ENCODE results near the gene UBE2U. TPM values are rescaled to one million over a fixed set of nuclear protein-coding genes. Genes with fewer than 3 reads are reported as not detected.

The UBE2U gene
- total RNA-seq, 2 experiments from 2014 or later = not detected

GRCh38 chr1:64295136-64295535 is 91.7 kb downstream of the UBE2U start:
- CTCF ChIA-PET = no interaction called here
- Mint-ChIP-seq H3K27me3 (peaks cover 20% of the 10 kb centered on the region), H3K36me3 (no peaks in the 10 kb centered on the region), H3K27ac (no peak overlapping the region), H3K4me1 (no peaks in the 10 kb centered on the region), H3K4me3 (no peak overlapping the region), H3K9me3 (ENCODE audit: low read depth) (no peaks in the 10 kb centered on the region)
- DNase-seq = no peak
- ATAC-seq = no peak

GRCh38 chr1:64295561-64295960 is 92.1 kb downstream of the UBE2U start:
- CTCF ChIA-PET = no interaction called here
- no peak for ATAC-seq
- H3K36me3 Mint-ChIP-seq = no peaks in the 10 kb centered on the region
- no peak overlapping the region for H3K4me3 Mint-ChIP-seq
- DNase-seq = no peak
- no peaks in the 10 kb centered on the region for H3K9me3 Mint-ChIP-seq (ENCODE audit: low read depth)
- H3K27me3 Mint-ChIP-seq = peaks cover 23% of the 10 kb centered on the region
- H3K4me1 Mint-ChIP-seq = no peaks in the 10 kb centered on the region
- H3K27ac Mint-ChIP-seq = no peak overlapping the region

- Mint-ChIP-seq H3K4me3 (no peak overlapping the region), H3K27ac (no peak overlapping the region)
- CTCF ChIA-PET = no interaction called here
Observed at GRCh38 chr1:64296459-64296858, 93.0 kb downstream of the UBE2U start.

GRCh38 chr1:64302194-64302593 is 98.8 kb downstream of the UBE2U start:
- CTCF ChIA-PET = no interaction called here
- ATAC-seq = no peak
- DNase-seq = no peak
- H3K4me3 Mint-ChIP-seq = no peak overlapping the region
- no peaks in the 10 kb centered on the region for H3K9me3 Mint-ChIP-seq (ENCODE audit: low read depth)
- peaks cover 14% of the 10 kb centered on the region for H3K27me3 Mint-ChIP-seq
- no peaks in the 10 kb centered on the region for H3K4me1 Mint-ChIP-seq
- H3K36me3 Mint-ChIP-seq = no peaks in the 10 kb centered on the region
- no peak overlapping the region for H3K27ac Mint-ChIP-seq

More at GRCh38 chr1:64296459-64296858, 93.0 kb downstream of the UBE2U start:
- H3K36me3 Mint-ChIP-seq = no peaks in the 10 kb centered on the region
- H3K27me3 Mint-ChIP-seq = peaks cover 20% of the 10 kb centered on the region
- ATAC-seq (no peak), DNase-seq (no peak)
- H3K4me1 Mint-ChIP-seq = no peaks in the 10 kb centered on the region
- no peaks in the 10 kb centered on the region for H3K9me3 Mint-ChIP-seq (ENCODE audit: low read depth)

- Mint-ChIP-seq H3K36me3 (no peaks in the 10 kb centered on the region), H3K4me1 (no peaks in the 10 kb centered on the region), H3K4me3 (no peak overlapping the region), H3K9me3 (ENCODE audit: low read depth) (no peaks in the 10 kb centered on the region), H3K27ac (no peak overlapping the region), H3K27me3 (peaks cover 14% of the 10 kb centered on the region)
- ATAC-seq (no peak), DNase-seq (no peak)
- CTCF ChIA-PET = no interaction called here
Observed at GRCh38 chr1:64302971-64303370, 99.5 kb downstream of the UBE2U start.

GRCh38 chr1:64304823-64305222 is 101.4 kb downstream of the UBE2U start:
- CTCF ChIA-PET = no interaction called here
- Mint-ChIP-seq H3K36me3 (no peaks in the 10 kb centered on the region), H3K4me3 (no peak overlapping the region), H3K9me3 (ENCODE audit: low read depth) (no peaks in the 10 kb centered on the region), H3K27ac (no peak overlapping the region), H3K4me1 (no peaks in the 10 kb centered on the region), H3K27me3 (peaks cover 6% of the 10 kb centered on the region)
- DNase-seq (no peak), ATAC-seq (no peak)

- H3K9me3 Mint-ChIP-seq (ENCODE audit: low read depth) = no peaks in the 10 kb centered on the region
- no peaks in the 10 kb centered on the region for H3K36me3 Mint-ChIP-seq
- H3K27ac Mint-ChIP-seq = no peak overlapping the region
- no peak for ATAC-seq
- CTCF ChIA-PET = no interaction called here
- no peak overlapping the region for H3K4me3 Mint-ChIP-seq
- H3K4me1 Mint-ChIP-seq = no peaks in the 10 kb centered on the region
- H3K27me3 Mint-ChIP-seq = no peaks in the 10 kb centered on the region
- DNase-seq = no peak
Observed at GRCh38 chr1:64308866-64309265, 105.4 kb downstream of the UBE2U start.

- CTCF ChIA-PET = no interaction called here
- H3K36me3 Mint-ChIP-seq = no peaks in the 10 kb centered on the region
- no peak overlapping the region for H3K4me3 Mint-ChIP-seq
- H3K27me3 Mint-ChIP-seq = no peaks in the 10 kb centered on the region
- H3K27ac Mint-ChIP-seq = no peak overlapping the region
- DNase-seq (no peak), ATAC-seq (no peak)
- H3K4me1 Mint-ChIP-seq = no peaks in the 10 kb centered on the region
- H3K9me3 Mint-ChIP-seq (ENCODE audit: low read depth) = no peaks in the 10 kb centered on the region
Observed at GRCh38 chr1:64309431-64309831, 106.0 kb downstream of the UBE2U start.

- H3K27me3 Mint-ChIP-seq = no peaks in the 10 kb centered on the region
- no peaks in the 10 kb centered on the region for H3K4me1 Mint-ChIP-seq
- CTCF ChIA-PET = no interaction called here
- no peak overlapping the region for H3K4me3 Mint-ChIP-seq
- no peak for DNase-seq
- H3K36me3 Mint-ChIP-seq = no peaks in the 10 kb centered on the region
- H3K27ac Mint-ChIP-seq = no peak overlapping the region
- no peak for ATAC-seq
- no peaks in the 10 kb centered on the region for H3K9me3 Mint-ChIP-seq (ENCODE audit: low read depth)
Observed at GRCh38 chr1:64310760-64311159, 107.3 kb downstream of the UBE2U start.

GRCh38 chr1:64312431-64312830 is 109.0 kb downstream of the UBE2U start:
- H3K4me3 Mint-ChIP-seq = no peak overlapping the region
- H3K27me3 Mint-ChIP-seq = peaks cover 7% of the 10 kb centered on the region
- H3K4me1 Mint-ChIP-seq = no peaks in the 10 kb centered on the region
- no peaks in the 10 kb centered on the region for H3K9me3 Mint-ChIP-seq (ENCODE audit: low read depth)
- CTCF ChIA-PET = no interaction called here
- ATAC-seq = no peak
- no peak for DNase-seq
- no peak overlapping the region for H3K27ac Mint-ChIP-seq
- H3K36me3 Mint-ChIP-seq = no peaks in the 10 kb centered on the region

GRCh38 chr1:64315402-64315801 is 112.0 kb downstream of the UBE2U start:
- Mint-ChIP-seq H3K27ac (no peak overlapping the region), H3K9me3 (ENCODE audit: low read depth) (no peaks in the 10 kb centered on the region), H3K27me3 (peaks cover 7% of the 10 kb centered on the region), H3K4me1 (no peaks in the 10 kb centered on the region), H3K36me3 (no peaks in the 10 kb centered on the region), H3K4me3 (no peak overlapping the region)
- ATAC-seq (no peak), DNase-seq (no peak)
- CTCF ChIA-PET = no interaction called here

Data from activated CD8-positive, alpha-beta memory T cell treated with anti-CD3 and anti-CD28 coated beads, Interleukin-2, amount 10 ng/mL, durations not matched to agents 7 days and 5 days (primary cell).